ENCODE data around the gene CLDN3.
"Not testable (repeated sequence)": the region's sequence is repeated elsewhere in the genome, so short reads cannot be mapped to it uniquely, and the experiment has no call there.

The CLDN3 gene

DNA sequence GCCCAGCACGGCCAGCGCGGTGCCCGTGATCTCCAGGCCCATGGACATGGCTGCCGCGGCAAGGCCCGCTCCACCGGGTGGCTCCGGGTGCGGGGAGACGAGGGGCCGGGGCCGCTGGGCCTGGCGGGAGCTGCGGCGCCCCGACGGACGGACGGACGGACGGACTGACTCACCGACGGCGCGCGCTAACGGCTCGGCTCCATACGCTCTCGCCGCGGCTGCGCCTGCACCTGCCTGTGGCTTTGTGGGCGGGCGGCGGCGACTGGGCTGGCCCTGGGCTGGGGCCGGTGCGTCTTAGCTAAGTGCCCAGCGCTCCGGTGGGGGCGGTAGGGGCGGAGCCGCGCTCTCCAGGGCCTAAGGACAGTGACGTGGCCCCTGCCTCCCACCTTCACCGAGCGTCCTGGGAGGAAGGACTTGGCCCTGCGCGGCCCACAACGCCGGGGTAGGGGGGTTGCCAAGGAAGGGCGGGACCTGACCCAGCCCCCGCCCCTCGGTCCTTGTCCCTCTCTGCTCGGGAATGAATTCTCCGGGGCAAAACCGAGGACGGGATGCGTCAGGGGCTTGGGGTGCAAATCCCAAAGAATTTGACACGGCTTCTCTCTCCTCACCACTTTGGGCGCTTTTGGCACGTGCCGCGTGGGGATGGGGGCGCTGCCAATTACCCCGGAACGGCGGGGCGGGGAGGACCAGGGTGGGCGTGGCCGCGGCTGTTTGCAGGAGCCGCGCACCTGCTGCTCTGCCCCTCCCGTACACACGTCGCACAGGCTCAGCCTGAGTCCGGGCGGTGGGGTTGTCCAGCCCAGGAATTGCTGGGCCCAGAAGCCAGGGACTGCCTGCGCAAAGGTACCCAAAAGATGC is at the start of gene CLDN3:
CLDN3 (minus strand) TSS at position 269 of the 858 bp plus-strand sequence; CDS start at position 48, 221 bp downstream.
- DNase-seq = no peak

- DNase-seq = no peak
Observed at GRCh38 chr7:73817121-73817520, 47.1 kb upstream of the CLDN3 start.

DNA sequence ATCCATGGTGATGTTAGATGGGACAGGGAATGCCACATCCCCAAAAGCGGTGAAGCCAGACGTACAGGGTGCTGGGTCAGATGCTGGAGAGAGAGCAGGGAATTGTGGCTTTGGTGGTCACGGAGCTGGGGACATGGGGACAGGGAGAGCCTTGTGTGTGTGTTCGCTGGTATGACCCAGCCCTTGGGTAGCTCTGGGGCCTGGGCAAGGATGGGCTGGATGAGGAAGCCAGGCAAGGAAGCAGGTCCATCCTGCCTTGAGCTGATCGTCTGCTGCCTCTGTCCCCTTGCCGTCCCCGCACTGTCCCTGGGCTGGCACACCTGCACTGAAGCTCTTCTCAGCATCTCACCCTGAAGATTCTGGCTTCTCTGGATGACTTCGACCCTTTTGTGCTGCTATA is 45.4 kb upstream of the CLDN3 start:
- no peak for DNase-seq

- DNase-seq = no peak
Observed at GRCh38 chr7:73812996-73813395, 42.9 kb upstream of the CLDN3 start.

GRCh38 chr7:73811760-73812168 is 41.7 kb upstream of the CLDN3 start:
- DNase-seq = peak; percentile 11

GRCh38 chr7:73810998-73811360 is 40.9 kb upstream of the CLDN3 start:
- no peak for DNase-seq

GRCh38 chr7:73809467-73809951 is 39.4 kb upstream of the CLDN3 start:
- no peak for DNase-seq

DNA sequence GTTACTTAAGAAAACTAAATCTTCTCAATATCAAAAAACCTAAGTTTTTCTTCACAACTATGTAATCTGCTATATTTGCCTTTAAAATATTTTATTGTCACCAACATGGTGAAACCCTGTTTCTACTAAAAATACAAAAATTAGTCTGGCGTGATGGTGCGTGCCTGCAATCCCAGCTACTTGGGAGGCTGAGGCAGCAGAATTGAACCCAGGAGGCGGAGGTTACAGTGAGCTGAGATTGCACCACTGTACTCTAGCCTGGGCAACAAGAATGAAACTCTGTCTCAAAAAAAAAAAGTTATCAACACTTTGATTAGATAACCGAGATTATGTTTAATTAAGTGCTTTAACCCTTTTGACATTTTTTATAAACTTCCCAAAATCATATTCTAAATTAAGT is 32.4 kb upstream of the CLDN3 start:
- no peak for DNase-seq

- DNase-seq = no peak
Observed at GRCh38 chr7:73801577-73801976, 31.5 kb upstream of the CLDN3 start.

DNA sequence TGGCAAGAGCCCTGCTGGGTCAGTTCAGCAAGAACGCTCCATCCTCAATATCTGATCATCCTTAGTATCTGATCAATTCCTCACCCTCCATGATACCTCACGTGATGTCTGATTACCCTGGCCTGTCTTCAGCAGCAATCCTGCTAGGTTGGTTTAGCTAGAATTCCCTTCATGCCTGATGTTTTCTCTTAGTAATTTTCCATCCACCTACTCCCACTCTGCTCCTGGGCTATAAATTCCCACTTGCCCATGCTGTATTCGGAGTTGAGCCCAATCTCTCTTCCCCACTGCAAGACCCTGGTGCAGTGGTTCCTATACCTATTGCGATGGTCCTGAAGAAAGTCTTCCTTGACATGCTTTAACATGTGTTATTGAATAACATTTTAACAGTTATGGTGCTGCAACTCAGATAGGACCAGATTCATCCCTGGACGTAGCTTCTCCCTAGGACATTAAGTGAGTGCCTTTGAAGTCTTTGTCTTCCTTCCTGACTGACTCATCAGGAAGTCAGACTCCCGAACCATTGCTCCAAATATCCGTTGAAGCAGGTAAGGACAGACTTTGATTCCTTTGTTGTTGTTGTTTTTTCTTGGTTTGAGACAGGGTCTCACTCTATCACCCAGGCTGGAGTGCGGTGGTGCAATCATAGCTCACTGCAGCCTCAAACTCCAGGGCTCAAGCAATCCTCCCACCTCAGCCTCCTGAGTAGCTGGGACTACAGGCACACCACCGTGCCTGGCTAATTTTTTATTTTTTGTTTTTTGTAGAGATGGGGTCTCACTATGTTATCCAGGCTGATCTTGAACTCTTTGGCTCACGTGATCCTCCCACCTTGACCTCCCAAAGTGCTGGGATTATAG is 29.4 kb upstream of the CLDN3 start:
- DNase-seq = no peak

GRCh38 chr7:73797176-73797575 is 27.1 kb upstream of the CLDN3 start:
- not testable (repeated sequence) for DNase-seq

DNA sequence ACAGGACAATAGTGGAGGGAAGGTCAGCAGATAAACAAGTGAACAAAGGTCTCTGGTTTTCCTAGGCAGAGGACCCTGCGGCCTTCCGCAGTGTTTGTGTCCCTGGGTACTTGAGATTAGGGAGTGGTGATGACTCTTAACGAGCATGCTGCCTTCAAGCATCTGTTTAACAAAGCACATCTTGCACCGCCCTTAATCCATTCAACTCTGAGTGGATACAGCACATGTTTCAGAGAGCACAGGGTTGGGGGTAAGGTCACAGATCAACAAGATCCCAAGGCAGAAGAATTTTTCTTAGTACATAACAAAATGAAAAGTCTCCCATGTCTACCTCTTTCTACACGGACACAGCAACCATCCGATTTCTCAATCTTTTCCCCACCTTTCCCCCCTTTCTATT is 26.6 kb upstream of the CLDN3 start:
- DNase-seq = not testable (repeated sequence)

DNA sequence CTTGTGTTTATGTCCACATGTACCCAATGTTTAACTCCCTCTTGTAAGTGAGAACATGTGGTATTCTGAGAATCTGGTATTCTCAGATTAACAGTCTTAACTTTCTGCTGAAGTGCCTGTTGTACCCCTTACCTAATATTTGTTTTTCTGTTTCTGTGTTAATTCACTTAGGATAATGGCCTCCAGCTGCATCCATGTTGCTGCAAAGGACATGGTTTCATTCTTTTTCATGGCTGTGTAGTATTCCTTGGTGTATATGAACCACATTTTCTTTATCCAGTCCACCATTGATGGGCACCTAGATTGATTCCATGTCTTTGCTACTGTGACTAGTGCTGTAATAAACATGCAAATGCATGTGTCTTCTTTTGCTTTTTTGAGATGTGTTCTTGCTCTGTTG is 25.1 kb upstream of the CLDN3 start:
- not testable (repeated sequence) for DNase-seq

- DNase-seq = not testable (repeated sequence)
Observed at GRCh38 chr7:73791170-73791690, 21.2 kb upstream of the CLDN3 start.

DNA sequence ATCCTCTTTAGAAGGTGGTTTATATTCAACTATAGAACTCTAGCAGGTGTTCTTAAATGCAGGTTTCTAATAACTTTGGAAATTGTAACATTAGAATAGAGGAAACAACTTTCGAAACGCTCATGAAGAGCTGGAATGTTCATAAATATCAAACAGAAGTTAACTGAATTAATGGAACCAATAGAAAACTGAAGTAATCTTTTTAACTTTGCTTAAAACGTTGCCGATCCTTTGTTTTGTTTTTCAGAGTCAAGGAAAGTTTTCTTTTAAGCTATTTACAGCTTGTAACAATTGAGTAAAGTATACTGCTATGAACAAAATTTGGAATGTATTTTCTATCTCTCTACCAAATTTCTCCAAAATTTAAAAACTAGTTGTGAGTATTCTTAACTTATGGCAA is 19.0 kb upstream of the CLDN3 start:
- no peak for DNase-seq

DNA sequence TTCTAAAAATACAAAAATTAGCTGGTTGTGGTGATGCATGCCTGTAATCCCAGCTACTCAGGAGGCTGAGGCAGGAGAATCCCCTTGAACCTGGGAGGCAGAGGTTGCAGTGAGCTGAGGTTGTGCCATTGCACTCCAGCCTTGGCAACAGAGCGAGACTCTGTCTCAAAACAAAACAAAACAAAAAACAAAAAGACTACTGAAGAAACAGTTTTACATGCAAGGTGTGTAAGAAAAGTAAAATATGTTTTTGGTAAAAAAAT is 17.6 kb upstream of the CLDN3 start:
- DNase-seq = not testable (repeated sequence)

GRCh38 chr7:73786588-73786987 is 16.5 kb upstream of the CLDN3 start:
- no peak for DNase-seq

DNA sequence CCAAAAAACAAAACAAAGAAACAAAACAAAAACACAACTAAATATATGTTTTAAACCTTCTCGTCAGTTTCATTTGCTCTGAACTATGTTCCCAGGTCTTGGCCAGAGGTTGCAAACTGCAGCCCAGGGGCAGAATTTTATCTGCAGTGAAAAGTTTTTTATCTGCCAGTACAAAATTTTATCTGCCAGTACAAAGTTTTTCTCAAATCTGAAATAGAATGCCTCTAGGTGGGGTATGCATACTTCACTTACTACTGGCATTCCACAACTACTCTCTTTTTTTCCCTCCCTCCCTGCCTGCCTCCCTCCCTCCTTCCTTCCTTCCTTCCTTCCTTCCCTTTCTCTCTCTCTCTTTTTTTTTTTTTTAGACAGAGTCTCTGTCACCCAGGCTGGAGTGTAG is 9.4 kb upstream of the CLDN3 start:
- no peak for DNase-seq

GRCh38 chr7:73778801-73779389 is 8.8 kb upstream of the CLDN3 start:
- no peak for DNase-seq

GRCh38 chr7:73774923-73775322 is 4.9 kb upstream of the CLDN3 start:
- no peak for DNase-seq

DNA sequence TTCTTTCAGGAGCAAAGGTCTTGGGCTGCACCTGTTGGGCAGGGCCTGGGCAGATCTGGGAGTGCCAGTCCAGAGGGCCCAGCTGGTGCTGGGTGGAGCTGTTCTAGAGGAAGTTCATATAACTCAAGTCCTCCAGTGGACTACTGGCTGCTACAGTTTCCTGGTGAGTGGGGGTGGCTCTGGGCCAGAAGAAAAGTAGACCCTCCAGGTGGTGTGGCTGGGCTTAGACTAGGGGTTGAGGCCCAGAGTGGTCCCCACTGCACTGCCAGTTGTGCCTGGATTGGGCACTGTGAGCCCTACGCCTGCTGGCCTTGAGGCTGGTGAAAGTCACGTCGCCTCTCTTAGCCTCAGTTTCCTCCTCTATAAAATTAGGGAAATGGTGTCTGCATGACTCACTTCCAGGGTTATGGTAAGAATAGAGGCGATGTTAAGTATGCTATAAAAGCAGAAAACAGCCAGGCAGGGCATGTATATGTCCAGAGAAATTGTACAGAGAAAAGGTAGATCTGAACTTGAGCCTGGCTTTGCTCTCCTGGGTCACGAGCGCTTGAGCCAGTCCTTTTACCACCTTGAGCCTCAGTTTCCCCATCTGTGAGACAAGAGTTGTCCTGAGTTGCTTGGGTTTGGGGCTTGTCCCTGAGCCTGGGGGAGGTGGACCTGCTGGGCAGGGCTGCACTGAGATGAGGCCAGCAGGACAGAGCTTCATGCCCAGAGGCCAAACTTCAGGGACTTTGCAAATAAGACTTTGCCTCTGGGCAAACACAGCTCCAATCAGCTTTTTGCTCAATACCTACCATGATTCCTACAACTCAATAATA is 3.8 kb upstream of the CLDN3 start:
- no peak for DNase-seq

DNA sequence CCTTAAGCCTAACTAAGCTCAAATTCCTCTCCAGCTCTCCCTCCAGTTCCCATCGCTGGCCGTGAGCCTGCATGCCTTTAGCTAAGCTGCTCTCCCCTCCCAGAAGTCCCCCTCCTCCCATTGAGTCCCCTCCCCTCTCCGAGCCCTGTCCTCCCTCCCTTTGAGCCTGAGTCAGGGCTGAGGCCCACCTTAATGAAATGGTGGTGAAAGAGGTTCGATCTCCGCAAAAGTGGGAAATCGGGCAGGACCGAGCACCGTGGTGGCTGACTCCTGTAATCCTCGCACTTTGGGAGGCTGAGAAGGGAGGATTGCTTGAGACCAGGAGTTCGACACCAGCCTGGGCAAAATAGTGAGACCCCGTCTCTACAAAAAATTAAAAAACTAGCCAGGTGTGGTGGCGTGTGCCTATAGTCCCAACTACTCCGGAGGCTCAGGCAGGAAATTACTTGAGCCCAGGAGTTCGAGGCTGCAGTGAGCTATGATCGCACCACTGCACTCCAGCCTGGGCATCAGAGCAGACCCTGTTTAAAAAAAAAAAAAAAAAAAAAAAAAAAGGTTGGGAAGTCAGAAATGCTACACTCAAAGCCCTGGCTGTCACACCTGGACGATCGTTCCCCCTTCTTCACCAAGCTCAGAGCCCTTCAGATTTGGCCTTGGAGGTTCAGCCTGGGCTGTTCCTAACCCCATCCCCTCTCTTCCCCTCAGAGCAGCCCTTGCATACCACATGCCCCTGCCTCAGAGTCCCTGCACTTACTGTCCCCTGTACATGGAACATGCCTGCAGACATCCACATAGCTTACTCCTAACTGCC is 995 bp upstream of the CLDN3 start:
- no peak for DNase-seq

All from amniotic stem cell (primary cell).